GM19023 (cell line): Measurements from ENCODE around the gene FMO1.
"Not testable (repeated sequence)": the region's sequence is repeated elsewhere in the genome, so short reads cannot be mapped to it uniquely, and the experiment has no call there.

Experiments used
- ATAC-seq: cut with Tn5 transposase; IDR thresholded peaks from one replicate; pipeline ENCODE4 v1.9.1; 2021; ENCODE audit warnings: mild to moderate bottlenecking, moderate library complexity; ENCODE audit not compliant: unreplicated experiment

Gene FMO1

DNA sequence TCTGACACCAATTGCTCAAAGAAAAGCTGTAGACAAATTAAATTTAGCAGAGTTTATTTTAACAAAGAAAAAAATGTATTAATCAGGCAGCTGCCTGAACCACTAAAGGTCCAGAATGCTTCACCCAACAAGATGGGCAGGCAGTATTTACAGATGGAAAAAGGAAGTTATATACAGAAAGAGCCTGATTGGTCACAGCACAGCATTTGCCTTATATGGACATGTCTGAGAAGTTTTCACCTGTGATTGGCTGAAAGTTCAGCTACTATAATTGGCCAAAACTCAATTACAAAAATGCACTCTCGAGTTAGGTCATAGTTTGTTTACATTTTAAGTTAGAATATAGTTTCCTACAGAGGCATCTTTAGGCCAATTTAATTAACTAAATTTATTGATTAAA is 15.1 kb upstream of the FMO1 start:
- no peak for ATAC-seq

DNA sequence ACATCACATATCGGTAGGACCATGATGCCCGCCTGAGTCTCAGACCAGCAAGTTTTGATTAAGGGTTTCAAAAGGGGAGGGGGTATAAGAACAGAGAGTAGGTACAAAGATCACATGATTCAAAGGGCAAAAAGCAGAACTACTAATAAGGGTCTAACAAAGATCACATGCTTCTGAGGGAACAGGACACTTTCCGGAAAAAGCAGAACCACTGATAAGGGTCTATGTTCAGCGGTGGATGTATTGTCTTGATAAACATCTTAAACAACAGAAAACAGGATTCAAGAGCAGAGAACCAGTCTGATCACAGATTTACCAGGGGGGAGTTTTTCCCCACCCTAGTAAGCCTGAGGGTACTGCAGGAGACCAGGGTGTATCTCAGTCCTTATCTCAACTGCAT is 12.1 kb upstream of the FMO1 start:
- not testable (repeated sequence) for ATAC-seq

DNA sequence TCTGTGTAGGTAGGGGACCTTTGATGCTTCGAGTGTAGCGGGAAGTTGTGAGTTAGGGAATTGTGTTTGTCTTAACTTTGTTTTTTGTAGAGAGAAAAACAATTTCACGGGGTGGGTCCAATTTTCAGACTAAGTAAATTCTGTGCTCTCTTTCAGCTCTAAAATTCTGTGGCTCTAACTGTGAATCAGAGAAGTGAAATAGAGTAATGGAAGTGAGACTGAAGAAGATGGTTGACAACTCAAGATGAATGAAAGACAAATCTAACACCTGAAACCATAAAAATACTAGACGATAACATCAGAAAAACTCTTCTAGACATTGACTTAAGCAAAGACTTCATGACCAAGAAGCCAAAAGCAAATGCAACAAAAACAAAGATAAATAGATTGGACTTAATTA is 4.4 kb upstream of the FMO1 start:
- no peak for ATAC-seq

DNA sequence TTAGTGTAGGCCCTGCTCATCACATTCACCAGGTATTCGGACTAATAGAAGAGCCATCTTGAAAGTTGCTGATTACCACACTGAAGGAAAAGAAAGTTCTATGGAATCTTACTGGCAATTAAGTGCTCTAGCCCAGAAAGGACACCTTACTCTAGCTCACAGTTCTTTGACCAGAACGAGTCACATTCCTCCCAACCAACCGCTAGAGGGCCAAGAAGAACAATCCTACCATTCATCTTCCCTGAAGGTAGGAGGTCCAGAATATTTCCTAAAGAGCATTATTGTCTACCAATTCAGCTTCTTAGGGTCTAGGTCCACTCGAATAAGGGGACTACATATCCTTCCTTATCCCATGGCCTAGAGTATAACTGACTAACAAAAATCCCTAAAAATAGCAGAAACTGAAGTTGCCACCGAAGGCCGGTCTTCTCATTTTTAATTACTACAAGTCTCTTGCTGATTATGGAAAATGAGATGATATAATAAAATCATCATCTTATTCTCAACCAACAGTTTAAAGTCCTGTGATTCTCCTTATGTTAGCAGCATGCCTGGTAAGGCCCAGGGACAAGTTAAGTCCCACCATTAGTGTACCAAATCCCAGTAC is 2.7 kb upstream of the FMO1 start:
- ATAC-seq: peak; percentile 82

DNA sequence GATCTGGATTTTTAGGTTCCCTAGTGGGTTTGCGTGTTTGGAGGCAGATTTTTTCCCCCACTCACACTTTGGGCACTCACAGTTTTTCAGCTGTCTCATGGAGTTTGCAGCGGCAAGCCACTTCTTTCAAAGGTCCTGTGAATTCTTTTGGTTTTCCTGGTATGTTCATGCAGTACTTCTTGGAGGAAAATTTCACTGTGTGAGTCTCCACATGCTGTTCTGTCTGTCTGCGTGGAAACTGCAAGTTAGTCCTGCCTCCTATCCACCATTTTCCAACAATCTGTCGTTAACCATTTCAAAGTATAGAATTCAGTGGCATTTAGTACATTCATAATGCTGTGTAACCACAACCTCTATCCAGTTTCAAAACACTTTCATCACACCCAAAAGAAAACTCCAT is 793 bp upstream of the FMO1 start:
- ATAC-seq: no peak

DNA sequence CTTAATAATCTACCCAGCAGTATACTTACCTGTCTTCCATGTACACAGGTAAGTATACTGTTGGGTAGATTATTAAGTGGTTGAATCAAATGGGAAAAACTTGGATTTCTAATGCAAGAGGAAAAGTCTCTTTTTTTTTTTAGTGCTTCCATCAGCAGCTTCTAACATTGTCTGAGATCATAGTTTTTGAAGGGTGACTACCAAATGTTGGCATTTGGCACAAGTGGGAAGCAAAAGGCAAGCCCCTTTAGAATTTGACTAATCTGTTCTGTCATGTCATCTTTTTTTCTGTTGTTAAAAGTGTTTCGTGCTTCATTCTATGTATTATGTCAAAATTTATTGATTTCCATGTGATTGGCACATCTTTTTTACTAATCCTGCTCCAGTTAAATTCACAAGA is 547 bp downstream of the FMO1 start:
- no peak for ATAC-seq

DNA sequence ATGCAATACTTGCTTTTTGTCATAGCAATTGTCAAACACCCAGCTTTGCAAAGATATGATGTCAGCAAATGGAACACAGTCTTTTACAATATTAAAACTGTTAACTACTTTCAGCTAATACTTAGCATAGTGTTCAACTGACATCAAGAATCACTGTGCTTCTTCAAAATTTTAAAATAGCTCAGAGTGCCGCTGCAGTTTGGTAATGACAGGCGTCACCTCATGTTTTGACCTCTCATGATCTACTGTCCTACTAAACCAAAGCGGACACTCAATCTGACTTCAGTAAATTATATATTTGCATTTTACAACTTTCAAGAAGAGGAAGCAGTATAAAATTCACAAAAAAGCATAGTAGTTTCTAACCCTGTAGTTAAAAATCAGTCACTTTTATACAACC is 2.0 kb downstream of the FMO1 start:
- ATAC-seq: no peak

DNA sequence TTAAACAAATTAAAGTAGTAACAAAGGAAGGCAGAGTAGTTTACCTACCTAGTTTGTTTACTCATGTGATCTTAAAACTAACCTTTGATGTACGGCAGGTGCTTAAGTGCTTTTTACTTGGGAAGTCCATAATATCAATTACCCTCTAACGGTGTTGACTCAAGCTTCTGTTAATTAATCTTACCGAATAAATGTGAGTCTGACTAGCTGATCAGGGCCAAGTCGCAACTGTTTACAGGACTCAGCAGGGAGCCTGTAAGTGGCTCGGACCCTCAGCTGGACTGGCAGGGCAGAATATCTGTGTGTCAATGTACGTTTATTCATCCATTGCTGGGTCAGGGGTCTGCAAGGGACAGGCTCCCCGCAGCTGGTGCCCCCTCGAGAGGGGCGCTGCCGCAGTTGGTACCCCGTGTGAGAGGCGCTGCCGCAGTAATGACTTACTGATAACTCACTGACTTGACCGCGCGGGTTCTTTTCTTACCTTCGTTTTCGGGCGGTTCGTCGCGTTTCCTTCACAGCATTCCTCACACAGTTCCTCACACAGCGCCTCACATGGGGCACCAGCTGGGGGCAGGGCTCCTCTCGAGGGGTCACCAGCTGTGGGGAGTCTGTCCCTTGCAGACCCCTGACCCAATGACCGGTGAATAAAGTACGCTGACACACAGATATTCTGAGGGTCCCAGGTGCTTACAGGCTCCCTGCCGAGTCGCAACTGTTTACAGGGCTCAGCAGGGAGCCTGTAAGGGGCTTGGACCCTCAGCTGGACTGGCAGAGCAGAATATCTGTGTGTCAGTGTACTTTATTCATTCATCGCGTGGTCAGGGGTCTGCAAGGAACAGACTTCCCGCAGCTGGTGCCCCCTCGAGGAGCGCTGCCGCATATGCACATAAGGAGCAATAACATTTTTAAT is 3.0 kb downstream of the FMO1 start:
- ATAC-seq: peak; percentile 49

DNA sequence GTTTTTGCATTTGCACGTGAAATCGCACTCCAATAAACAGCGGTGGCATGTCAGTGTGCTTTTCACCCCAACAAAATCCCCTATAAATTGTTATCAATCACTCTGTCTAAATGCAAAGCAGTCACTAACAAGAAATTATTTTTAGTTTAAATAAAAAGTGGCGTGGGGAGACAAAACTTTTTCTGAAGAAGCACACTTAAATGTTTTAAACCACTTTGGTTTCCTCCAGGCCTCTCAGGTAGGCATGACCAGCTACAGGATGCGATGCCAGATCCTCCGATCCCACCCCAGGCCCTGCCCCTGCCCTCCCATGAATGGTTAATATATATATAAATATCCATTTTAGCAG is 3.6 kb downstream of the FMO1 start:
- no peak for ATAC-seq

DNA sequence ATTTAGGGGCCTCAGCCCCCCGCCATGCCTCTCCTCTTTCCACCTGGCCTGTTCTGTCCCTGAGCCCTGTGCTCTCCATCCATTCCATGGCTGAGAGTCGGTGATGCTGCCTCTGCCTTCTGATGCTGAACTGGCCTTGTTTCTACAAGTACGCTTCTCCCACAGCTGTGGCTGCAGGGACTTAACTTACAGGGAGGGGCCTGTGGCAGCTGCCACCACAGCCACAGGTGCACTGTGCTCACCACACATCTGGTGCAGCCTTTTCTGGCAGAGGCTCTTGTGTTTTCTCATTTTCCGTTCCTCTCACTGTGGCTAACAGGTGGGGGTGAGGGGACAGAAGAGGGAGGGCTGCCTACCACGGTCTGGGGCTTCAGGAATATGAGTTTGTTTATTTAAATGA is 4.2 kb downstream of the FMO1 start:
- ATAC-seq: peak; percentile 91

DNA sequence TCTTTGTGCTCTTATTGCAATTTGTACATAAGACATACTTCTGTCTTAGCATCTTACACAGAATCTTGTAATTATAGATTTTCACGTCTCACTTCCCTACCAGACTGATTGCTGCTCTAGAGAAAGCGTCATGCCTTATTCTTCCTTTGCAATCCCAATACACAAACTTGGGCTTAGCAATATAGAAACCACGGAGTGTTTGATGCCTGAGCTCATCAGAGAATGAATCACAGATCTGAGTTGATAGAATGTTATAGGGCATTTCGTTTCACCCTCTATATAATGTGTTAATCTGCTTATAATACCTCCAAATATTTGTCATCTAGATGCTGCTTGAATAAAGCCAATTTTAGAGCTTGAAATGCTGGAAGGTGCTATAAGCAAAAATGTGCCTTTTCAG is 6.6 kb downstream of the FMO1 start:
- no peak for ATAC-seq

DNA sequence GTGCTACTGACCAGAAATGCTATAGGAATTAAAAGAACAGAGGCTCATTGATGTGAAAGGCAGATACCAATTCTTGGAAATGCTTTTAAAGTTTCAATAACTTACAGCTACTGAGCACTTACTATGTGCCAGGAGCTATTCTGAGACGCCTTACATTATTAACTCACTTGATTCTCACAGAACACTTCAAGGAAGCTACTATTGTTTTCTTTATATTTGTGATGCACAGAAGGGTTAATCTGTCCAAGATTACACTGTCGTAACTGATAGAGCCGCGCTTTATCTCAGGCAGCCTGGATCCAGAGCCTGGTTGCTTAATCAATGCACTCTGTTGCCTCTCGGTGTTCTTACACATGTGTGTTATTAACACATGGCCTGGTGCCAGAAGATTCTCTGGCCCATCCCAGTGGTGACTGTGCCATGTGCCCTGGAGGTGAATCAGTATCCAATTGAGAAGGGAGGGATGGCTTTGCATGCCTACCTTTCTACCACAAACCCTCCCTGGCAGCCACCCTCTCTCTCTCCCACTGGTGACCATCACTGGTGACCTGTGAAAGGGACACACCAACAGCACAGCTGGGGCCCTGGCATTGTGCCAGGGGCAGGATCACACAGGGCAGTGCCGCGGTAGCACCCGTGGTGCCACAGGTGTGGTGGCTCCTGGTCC is 8.8 kb downstream of the FMO1 start:
- no peak for ATAC-seq

DNA sequence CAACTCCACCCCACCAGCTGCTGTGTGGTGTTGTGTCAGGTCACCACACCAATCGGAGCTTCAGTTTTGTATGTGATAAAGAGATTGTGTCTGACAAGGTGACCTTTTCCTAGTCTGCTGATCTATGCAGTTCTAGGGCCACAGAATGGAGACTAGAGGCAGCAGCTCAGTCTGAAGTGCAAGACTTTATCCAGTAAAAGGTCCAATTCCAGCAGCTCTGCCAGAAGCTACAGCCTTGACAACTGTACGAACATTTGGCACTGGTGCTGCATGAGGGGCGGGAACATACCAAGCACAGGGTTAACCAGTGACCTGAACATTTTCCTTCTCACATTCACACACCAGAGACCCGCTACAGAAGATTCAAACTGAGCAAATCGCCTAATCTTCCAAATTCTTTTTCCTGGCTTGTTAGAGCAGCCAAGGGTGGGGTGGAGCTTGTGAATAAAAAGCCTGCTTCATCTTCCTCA is 9.3 kb downstream of the FMO1 start:
- ATAC-seq: no peak

DNA sequence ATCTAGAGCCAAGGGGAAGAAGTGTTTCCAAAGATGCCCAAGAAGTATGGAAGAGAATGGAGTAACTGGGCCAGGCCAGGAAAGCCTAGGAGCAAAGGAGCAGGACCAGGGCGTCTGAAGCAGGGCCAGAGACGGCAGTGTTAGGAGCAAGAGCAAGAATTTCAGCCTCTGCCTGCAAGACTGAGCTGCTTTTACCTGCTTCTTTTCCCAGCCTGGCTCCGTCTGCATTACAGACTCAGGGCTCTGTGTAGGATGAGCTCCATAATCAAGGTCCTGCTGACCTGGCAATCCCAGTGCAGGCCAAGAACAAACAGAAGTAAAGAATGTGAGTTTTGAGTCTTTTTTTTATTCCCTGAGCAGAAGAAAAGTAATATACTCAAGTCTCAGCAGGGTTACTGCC is 10.1 kb downstream of the FMO1 start:
- ATAC-seq: no peak

DNA sequence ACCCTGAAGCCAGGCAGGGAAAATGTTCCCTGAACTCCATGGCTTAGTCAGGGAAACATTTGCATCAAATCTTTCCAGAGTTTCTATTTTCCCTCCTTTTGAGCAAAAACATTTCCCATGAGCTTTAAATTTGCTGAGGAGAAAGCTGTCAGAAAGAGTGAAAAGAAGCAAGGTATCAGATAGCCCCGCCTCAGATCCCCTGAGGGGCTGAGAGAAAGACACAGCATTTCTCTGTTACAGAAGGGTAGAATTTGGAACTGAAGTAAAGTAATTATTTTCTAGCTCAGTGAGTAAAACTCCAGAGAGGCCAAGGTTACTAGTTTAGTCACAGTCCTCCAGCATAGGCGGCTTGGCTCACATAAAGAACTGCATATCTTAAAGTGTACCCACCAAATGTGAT is 10.6 kb downstream of the FMO1 start:
- no peak for ATAC-seq

DNA sequence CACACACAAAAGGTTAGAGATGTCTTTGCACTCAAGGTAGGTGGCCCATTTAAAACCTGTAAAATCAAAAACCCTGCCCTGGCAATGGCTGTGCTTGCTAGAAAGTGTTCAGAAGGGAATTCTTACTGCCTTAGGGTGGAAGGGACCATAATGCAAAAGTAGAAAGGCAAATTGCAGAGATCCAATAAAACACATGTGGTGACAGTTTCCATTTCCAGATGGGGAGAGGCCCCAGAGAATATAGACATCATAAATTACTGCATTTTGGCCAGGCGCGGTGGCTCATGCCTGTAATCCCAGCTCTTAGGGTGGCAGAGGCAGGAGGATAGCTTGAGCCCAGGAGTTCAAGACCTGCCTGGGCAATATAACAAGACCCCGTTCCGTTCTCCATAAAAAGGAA is 13.0 kb downstream of the FMO1 start:
- no peak for ATAC-seq

DNA sequence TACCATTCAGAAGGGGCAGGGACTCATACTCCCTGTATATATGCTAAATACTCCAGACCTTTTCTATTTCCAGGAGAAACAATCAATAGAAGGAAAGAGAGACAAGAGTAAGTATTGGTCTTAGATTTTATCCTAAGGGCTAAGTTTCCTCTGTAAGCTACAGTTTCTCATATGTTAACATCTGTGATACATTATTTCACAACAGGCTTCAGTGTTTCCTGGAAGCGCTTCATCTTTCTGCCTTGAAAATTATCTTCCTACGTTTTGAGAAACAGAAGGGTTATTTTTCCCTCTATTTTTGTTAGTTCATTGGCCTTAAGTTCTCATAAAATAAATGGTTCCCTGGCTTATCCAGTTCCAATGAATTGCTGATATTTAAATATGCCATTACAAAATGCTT is 15.6 kb downstream of the FMO1 start:
- ATAC-seq: no peak

DNA sequence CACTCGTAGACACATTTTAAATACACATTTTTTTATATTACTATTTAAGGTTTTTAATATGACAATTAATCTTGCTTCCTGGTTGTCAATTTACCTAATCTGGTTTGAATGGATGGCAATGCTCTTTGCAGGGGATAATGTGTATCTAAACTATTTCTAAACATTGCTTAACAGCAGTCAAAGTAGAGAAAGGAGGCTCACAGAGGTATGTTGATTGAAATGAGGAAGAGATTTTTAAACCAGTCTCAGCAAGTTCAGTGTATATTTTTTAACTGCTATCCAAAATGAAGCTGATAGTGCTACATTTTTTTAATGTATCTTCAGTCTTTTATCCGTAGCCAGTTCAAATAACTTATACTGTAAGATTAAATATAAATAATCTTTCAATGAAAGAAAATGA is 17.4 kb downstream of the FMO1 start:
- ATAC-seq: no peak

DNA sequence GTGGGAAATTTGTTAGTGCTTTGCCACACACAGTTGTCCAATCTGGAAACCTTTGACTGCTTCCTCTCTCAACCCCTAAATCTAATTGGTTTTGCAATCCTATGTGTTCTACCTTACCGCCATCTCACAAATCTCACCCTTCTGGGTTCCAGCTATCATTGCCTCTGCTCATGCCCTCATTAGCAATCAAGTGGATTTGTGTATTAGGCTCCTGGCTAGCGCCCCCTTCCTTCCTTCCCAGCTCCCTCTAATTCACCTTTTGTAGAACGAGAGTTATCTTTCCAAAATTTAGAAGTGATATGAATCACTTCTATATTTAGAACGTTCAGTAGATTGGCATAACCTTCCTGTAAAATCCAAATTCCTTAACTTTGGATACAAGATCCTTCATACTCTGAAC is 18.6 kb downstream of the FMO1 start:
- ATAC-seq: no peak

DNA sequence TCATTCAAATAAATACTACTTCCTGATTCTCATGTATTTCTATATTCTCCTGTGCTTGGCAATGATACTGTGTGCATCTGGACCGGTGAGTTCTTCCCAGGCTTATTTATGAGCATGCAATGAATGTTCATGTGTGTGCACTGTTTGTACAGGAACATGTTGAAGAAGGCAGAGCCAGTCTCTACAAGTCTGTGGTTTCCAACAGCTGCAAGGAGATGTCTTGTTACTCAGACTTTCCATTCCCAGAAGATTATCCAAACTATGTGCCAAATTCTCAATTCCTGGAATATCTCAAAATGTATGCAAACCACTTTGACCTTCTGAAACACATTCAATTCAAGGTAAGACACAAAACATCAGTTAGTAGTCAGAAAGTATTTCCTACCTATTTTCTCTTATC is 19.1 kb downstream of the FMO1 start:
- no peak for ATAC-seq

DNA sequence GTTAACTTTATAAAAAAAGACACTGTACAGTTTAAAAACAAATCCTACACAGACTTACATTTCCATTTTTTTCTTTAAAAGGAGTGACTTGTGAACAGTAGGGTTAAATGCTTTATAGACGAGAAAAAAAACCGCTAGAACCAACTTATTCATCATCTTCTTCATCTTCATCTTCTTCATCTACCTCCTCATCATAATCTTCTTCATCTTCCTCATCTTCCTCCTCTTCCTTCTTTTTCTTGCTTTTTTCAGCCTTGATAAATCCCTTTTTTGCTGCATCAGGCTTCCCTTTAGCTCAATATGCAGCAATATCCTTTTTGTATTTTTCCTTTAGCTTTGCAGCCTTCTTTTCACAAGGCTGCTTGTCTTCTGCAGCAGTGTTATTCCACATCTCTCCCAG is 22.5 kb downstream of the FMO1 start:
- ATAC-seq: no peak

DNA sequence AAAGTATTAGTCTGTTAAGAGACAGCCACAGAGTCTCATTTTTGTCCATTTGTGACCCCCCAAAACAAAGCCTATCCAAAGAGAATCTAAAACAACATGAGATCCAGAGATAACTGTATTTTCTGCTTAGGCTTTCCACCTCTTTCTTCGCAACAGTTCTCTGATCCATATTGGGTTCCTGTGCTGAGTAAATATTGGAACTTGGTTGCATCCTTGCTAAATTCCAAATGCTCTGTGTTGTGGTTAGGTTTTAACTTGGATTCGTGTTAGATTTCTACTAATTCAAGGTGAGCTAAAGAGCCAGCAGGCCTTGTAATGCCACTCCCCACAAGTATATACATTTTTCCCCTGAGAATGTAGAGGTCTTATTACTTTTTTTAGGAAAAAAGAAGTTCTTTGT is 29.2 kb downstream of the FMO1 start:
- ATAC-seq: no peak
